Measurements from ENCODE around the gene CIAO2A.

GRCh38 chr15:64095431-64095794 lies 1.8 kb upstream of the CIAO2A start:
- TF ChIP-seq CTCF (IDR thresholded peaks at IDR 0.05; ENCODE audit: extremely low read depth in 1 of 2, insufficient read depth in 1 of 2, low read depth in 1 of 2, low read length in 2 of 2) (no peak), MYC (IDR thresholded peaks at IDR 0.05; ENCODE audit: low read depth, low read length) (no peak), EZH2 (IDR thresholded peaks at IDR 0.05; ENCODE audit: borderline replicate concordance, low read depth, low read length, severe bottlenecking) (no peak), POLR2AphosphoS5 (IDR thresholded peaks at IDR 0.05; ENCODE audit: insufficient read depth, low read depth, low read length) (no peak), JUN (IDR thresholded peaks at IDR 0.05; ENCODE audit: borderline replicate concordance, insufficient read depth, insufficient read length, low read depth) (no peak)
